Amniotic epithelial cell (primary cell): ENCODE results near the gene STX1A.
A peak's percentile ranks its signal among the peaks of the same experiment; 100 is the strongest.

ENCODE experiments used
- DNase-seq: peaks from one replicate; pipeline ENCODE4 v3.0.0-alpha.2; 2010; ENCODE audit warnings: low read depth

Gene STX1A

GRCh38 chr7:73718905-73719805 lies at the start of gene STX1A:
Gene STX1A, minus strand, starts transcription at chr7:73719669. Its CDS starts 38 bp downstream, at chr7:73719631.
- peak; percentile 41 for DNase-seq

GRCh38 chr7:73768641-73769480 lies 49.4 kb upstream of the STX1A start:
- no peak for DNase-seq

GRCh38 chr7:73766556-73767229 lies 47.2 kb upstream of the STX1A start:
- no peak for DNase-seq

- DNase-seq, result no peak
These were observed 43.2 kb upstream of the STX1A start for GRCh38 chr7:73762659-73762999.

- DNase-seq, result no peak
These were observed 42.6 kb upstream of the STX1A start for GRCh38 chr7:73761854-73762658.

- DNase-seq, result no peak
These were observed 39.2 kb upstream of the STX1A start for GRCh38 chr7:73758581-73759138.

- DNase-seq, result no peak
These were observed 30.7 kb upstream of the STX1A start for GRCh38 chr7:73749931-73750776.

GRCh38 chr7:73746378-73746777 lies 26.9 kb upstream of the STX1A start:
- DNase-seq, result no peak

- DNase-seq, result no peak
These were observed 23.5 kb upstream of the STX1A start for GRCh38 chr7:73742753-73743641.

GRCh38 chr7:73742338-73742752 lies 22.9 kb upstream of the STX1A start:
- no peak for DNase-seq

GRCh38 chr7:73741600-73741999 lies 22.1 kb upstream of the STX1A start:
- DNase-seq, result no peak

GRCh38 chr7:73740771-73741170 lies 21.3 kb upstream of the STX1A start:
- DNase-seq, result no peak

GRCh38 chr7:73740212-73740611 lies 20.7 kb upstream of the STX1A start:
- no peak for DNase-seq

- DNase-seq, result no peak
These were observed 19.9 kb upstream of the STX1A start for GRCh38 chr7:73739387-73739767.

GRCh38 chr7:73738612-73739386 lies 19.3 kb upstream of the STX1A start, which contains the start of gene ABHD11:
Gene ABHD11, minus strand, starts transcription at chr7:73738802. Its CDS starts 32 bp downstream, at chr7:73738770.
- peak; percentile 91 for DNase-seq

GRCh38 chr7:73738220-73738611 lies 18.7 kb upstream of the STX1A start:
- peak; percentile 40 for DNase-seq

GRCh38 chr7:73737491-73738219 lies 18.2 kb upstream of the STX1A start:
- no peak for DNase-seq

- no peak for DNase-seq
These were observed 17.4 kb upstream of the STX1A start for GRCh38 chr7:73736885-73737284.
